ENCODE results near the gene CPSF2.
A peak's percentile ranks its signal among the peaks of the same experiment; 100 is the strongest.

Gene CPSF2

GRCh38 chr14:92121670-92122350 lies at the start of gene CPSF2, which contains the start of gene NDUFB1:
Gene CPSF2, plus strand, starts transcription at chr14:92121969. Its CDS starts 9,016 bp downstream, at chr14:92130985.
Gene NDUFB1, minus strand, starts transcription at chr14:92121706. Its CDS starts 4,069 bp downstream, at chr14:92117637.
- DNase-seq (ENCODE audit: low read depth), result peak; percentile 71

GRCh38 chr14:92074555-92074954 lies 47.2 kb upstream of the CPSF2 start:
- no peak for DNase-seq (ENCODE audit: low read depth)

GRCh38 chr14:92088494-92088893 lies 33.3 kb upstream of the CPSF2 start:
- no peak for DNase-seq (ENCODE audit: low read depth)

- DNase-seq (ENCODE audit: low read depth), result no peak
Measured at GRCh38 chr14:92093320-92093719, 28.4 kb upstream of the CPSF2 start.

- DNase-seq (ENCODE audit: low read depth), result no peak
Measured at GRCh38 chr14:92099802-92100201, 22.0 kb upstream of the CPSF2 start.

GRCh38 chr14:92103363-92103989 lies 18.3 kb upstream of the CPSF2 start:
- DNase-seq (ENCODE audit: low read depth), result no peak

- no peak for DNase-seq (ENCODE audit: low read depth)
Measured at GRCh38 chr14:92105073-92105892, 16.5 kb upstream of the CPSF2 start.

GRCh38 chr14:92105893-92106142 lies 16.0 kb upstream of the CPSF2 start:
- no peak for DNase-seq (ENCODE audit: low read depth)

GRCh38 chr14:92106143-92106926 lies 15.4 kb upstream of the CPSF2 start, which contains the start of gene ATXN3:
Gene ATXN3, minus strand, starts transcription at chr14:92106582. Its CDS starts 30 bp downstream, at chr14:92106552.
- peak; percentile 91 for DNase-seq (ENCODE audit: low read depth)

- DNase-seq (ENCODE audit: low read depth), result no peak
Measured at GRCh38 chr14:92108345-92109254, 13.2 kb upstream of the CPSF2 start.

GRCh38 chr14:92109490-92109889 lies 12.3 kb upstream of the CPSF2 start:
- DNase-seq (ENCODE audit: low read depth), result no peak

GRCh38 chr14:92121207-92121669 lies 531 bp upstream of the CPSF2 start:
- DNase-seq (ENCODE audit: low read depth), result no peak

- DNase-seq (ENCODE audit: low read depth), result no peak
Measured at GRCh38 chr14:92122351-92122677, 545 bp downstream of the CPSF2 start.

GRCh38 chr14:92122761-92123160 lies 992 bp downstream of the CPSF2 start:
- no peak for DNase-seq (ENCODE audit: low read depth)

- no peak for DNase-seq (ENCODE audit: low read depth)
Measured at GRCh38 chr14:92134456-92134855, 12.7 kb downstream of the CPSF2 start.

GRCh38 chr14:92135269-92135668 lies 13.5 kb downstream of the CPSF2 start:
- no peak for DNase-seq (ENCODE audit: low read depth)

- DNase-seq (ENCODE audit: low read depth), result no peak
Measured at GRCh38 chr14:92143309-92143708, 21.5 kb downstream of the CPSF2 start.

- no peak for DNase-seq (ENCODE audit: low read depth)
Measured at GRCh38 chr14:92143962-92144361, 22.2 kb downstream of the CPSF2 start.

- no peak for DNase-seq (ENCODE audit: low read depth)
Measured at GRCh38 chr14:92144708-92145107, 22.9 kb downstream of the CPSF2 start.

GRCh38 chr14:92153581-92153980 lies 31.8 kb downstream of the CPSF2 start:
- no peak for DNase-seq (ENCODE audit: low read depth)

- no peak for DNase-seq (ENCODE audit: low read depth)
Measured at GRCh38 chr14:92154283-92154942, 32.6 kb downstream of the CPSF2 start.

Data from activated T-helper 1 cell treated with Interleukin-2 at 50 U/mL for 16 hours (primary cell).